Left lobe of liver (tissue), 2 donors: ENCODE results near the gene GPR37. TPM values are rescaled to one million over a fixed set of nuclear protein-coding genes. Genes with fewer than 3 reads are reported as not detected.

Source experiments
- ATAC-seq: fragments of 200-7000 bp; cut with Tn5 transposase; one replicate; pipeline ENCODE4 v1.9.1; 2020; ENCODE audit warnings: mild to moderate bottlenecking, moderate library complexity
- DNase-seq: peaks from one replicate; pipeline ENCODE4 v3.0.0-alpha.2; 2020; ENCODE audit warnings: low spot score
- total RNA-seq: library from RNA; stranded (reverse); gene quantifications from one replicate; pipeline ENCODE4 v1.2.1, GENCODE V29; 2021
- donor health status: DM: no; HTN: no; CAD: no; lungs with moderate emphysema.
- donor health status: DM: no; HTN: yes; CAD: no.

The GPR37 gene
- total RNA-seq, 1 donor from 2014 or later = 14.2 TPM

- ATAC-seq = no peak
These were observed 15.8 kb upstream of the GPR37 start for GRCh38 chr7:124781418-124781817.

GRCh38 chr7:124780608-124781007, 15.0 kb upstream of the GPR37 start:
- DNase-seq = no peak
- ATAC-seq = no peak

More at GRCh38 chr7:124781418-124781817, 15.8 kb upstream of the GPR37 start:
- no peak for DNase-seq

- no peak for DNase-seq
- ATAC-seq = no peak
These were observed 14.5 kb upstream of the GPR37 start for GRCh38 chr7:124780056-124780455.

- no peak for ATAC-seq
- no peak for DNase-seq
These were observed 14.0 kb upstream of the GPR37 start for GRCh38 chr7:124779620-124780019.

GRCh38 chr7:124779194-124779593, 13.6 kb upstream of the GPR37 start:
- ATAC-seq = no peak
- no peak for DNase-seq

- ATAC-seq (no peak), DNase-seq (no peak)
These were observed 11.7 kb upstream of the GPR37 start for GRCh38 chr7:124777268-124777667.

GRCh38 chr7:124776153-124776552, 10.6 kb upstream of the GPR37 start:
- no peak for ATAC-seq
- DNase-seq = no peak

GRCh38 chr7:124775422-124775821, 9.8 kb upstream of the GPR37 start:
- ATAC-seq (no peak), DNase-seq (no peak)

GRCh38 chr7:124773938-124774337, 8.3 kb upstream of the GPR37 start:
- no peak for ATAC-seq

GRCh38 chr7:124773339-124773738, 7.7 kb upstream of the GPR37 start:
- ATAC-seq = peak; percentile 93
- DNase-seq = no peak

More at GRCh38 chr7:124773938-124774337, 8.3 kb upstream of the GPR37 start:
- no peak for DNase-seq

- DNase-seq (no peak), ATAC-seq (no peak)
These were observed 3.5 kb upstream of the GPR37 start for GRCh38 chr7:124769136-124769535.

GRCh38 chr7:124768525-124768924, 2.9 kb upstream of the GPR37 start:
- DNase-seq (no peak), ATAC-seq (no peak)

GRCh38 chr7:124764847-124765400, 668 bp downstream of the GPR37 start:
- peak; percentile 56 for DNase-seq
- peak; percentile 42 for ATAC-seq

GRCh38 chr7:124764051-124764846, 1.3 kb downstream of the GPR37 start:
- peak; percentile 49 for DNase-seq

GRCh38 chr7:124762611-124763143, 2.9 kb downstream of the GPR37 start:
- DNase-seq (peak; percentile 88), ATAC-seq (peak; percentile 47)

More at GRCh38 chr7:124764051-124764846, 1.3 kb downstream of the GPR37 start:
- peak; percentile 20 for ATAC-seq

- no peak for DNase-seq
- ATAC-seq = no peak
These were observed 4.4 kb downstream of the GPR37 start for GRCh38 chr7:124761164-124761715.

GRCh38 chr7:124758327-124758726, 7.3 kb downstream of the GPR37 start:
- DNase-seq (no peak), ATAC-seq (no peak)

GRCh38 chr7:124754576-124755268, 10.9 kb downstream of the GPR37 start:
- no peak for ATAC-seq
- DNase-seq = no peak

- DNase-seq (no peak), ATAC-seq (peak; percentile 48)
These were observed 13.3 kb downstream of the GPR37 start for GRCh38 chr7:124752310-124752709.

- no peak for DNase-seq
These were observed 14.6 kb downstream of the GPR37 start for GRCh38 chr7:124751027-124751426.

GRCh38 chr7:124747072-124747471, 18.5 kb downstream of the GPR37 start:
- no peak for DNase-seq
- ATAC-seq = no peak

More at GRCh38 chr7:124751027-124751426, 14.6 kb downstream of the GPR37 start:
- peak; percentile 73 for ATAC-seq
